OCI-LY7 (cell line): ENCODE data around the gene DOCK7. TPM values are rescaled to one million over a fixed set of nuclear protein-coding genes. Genes with fewer than 3 reads are reported as not detected.
A peak's percentile ranks its signal among the peaks of the same experiment; 100 is the strongest.

Source experiments
- BruUV-seq: library from RNA; stranded (reverse); fragments of 400-500 nt; replicated peaks from 2 replicates; lab custom pipeline; 2021; lab: Mats Ljungman, UMichigan
- CTCF ChIA-PET: fragments of 300-600 bp; sonication (Branson Sonifier 250); formaldehyde crosslinking; loops from one replicate; lab custom pipeline; 2022; ENCODE audit warnings: antibody characterized with exemption; ENCODE audit not compliant: unreplicated experiment; lab: Charles Lee
- POLR2A ChIA-PET: fragments of 300-600 bp; sonication (Branson Sonifier 250); formaldehyde crosslinking; loops from one replicate; lab custom pipeline; 2022; ENCODE audit warnings: antibody characterized with exemption; lab: Charles Lee
- DNase-seq: peaks from one replicate; pipeline ENCODE4 v3.0.0-alpha.2; 2015; ENCODE audit warnings: low spot score
- H2AFZ ChIP-seq: fragments of 200-600 bp; sonication (generic), shearing (Covaris generic); 2 replicates; pipeline ENCODE4 v1.6.1; 2014; ENCODE audit warnings: mild to moderate bottlenecking, antibody characterized with exemption, low read length, moderate library complexity
- H3K27ac ChIP-seq: fragments of 200-600 bp; sonication (generic); 2 replicates; pipeline ENCODE4 v1.5.1; 2014; ENCODE audit warnings: mixed run types, low read depth, mild to moderate bottlenecking, moderate library complexity, low read length, inconsistent platforms; ENCODE audit not compliant: poor library complexity, severe bottlenecking
- H3K36me3 ChIP-seq: fragments of 200-600 bp; sonication (generic); 2 replicates; pipeline ENCODE4 v1.6.1; 2014; ENCODE audit warnings: mild to moderate bottlenecking, antibody characterized with exemption, low read length, moderate library complexity, mixed read lengths; ENCODE audit not compliant: insufficient read depth
- H3K4me1 ChIP-seq: fragments of 200-600 bp; sonication (generic); 2 replicates; pipeline ENCODE4 v1.5.1; 2014; ENCODE audit warnings: mild to moderate bottlenecking, low read length; ENCODE audit not compliant: insufficient read depth, poor library complexity, severe bottlenecking
- H3K4me2 ChIP-seq: fragments of 200-600 bp; sonication (generic); 2 replicates; pipeline ENCODE4 v1.6.1; 2014; ENCODE audit warnings: mild to moderate bottlenecking, low read length
- H3K4me3 ChIP-seq: fragments of 200-600 bp; sonication (generic); 2 replicates; pipeline ENCODE4 v1.5.1; 2014; ENCODE audit warnings: mild to moderate bottlenecking, low read depth, low read length; ENCODE audit not compliant: poor library complexity, severe bottlenecking
- H3K79me2 ChIP-seq: fragments of 200-600 bp; sonication (generic); 2 replicates; pipeline ENCODE4 v1.6.1; 2016; ENCODE audit warnings: low read depth, mild to moderate bottlenecking, low read length, moderate library complexity, mixed read lengths; ENCODE audit not compliant: insufficient read depth
- H3K9me2 ChIP-seq: fragments of 200-600 bp; sonication (generic); 2 replicates; pipeline ENCODE4 v1.6.1; 2016; ENCODE audit warnings: mild to moderate bottlenecking, low read length, mixed read lengths; ENCODE audit not compliant: insufficient read depth
- H3K9me3 ChIP-seq: fragments of 200-600 bp; sonication (generic); 2 replicates; pipeline ENCODE4 v1.6.1; 2014; ENCODE audit warnings: mild to moderate bottlenecking, mixed run types, low read length, mixed read lengths
- H4K20me1 ChIP-seq: fragments of 200-600 bp; sonication (generic); 2 replicates; pipeline ENCODE4 v1.6.1; 2014; ENCODE audit warnings: mild to moderate bottlenecking, antibody characterized with exemption, low read length, moderate library complexity, mixed read lengths; ENCODE audit not compliant: insufficient read depth
- EZH2phosphoT487 ChIP-seq: fragments of 200-600 bp; sonication (generic); IDR thresholded peaks from 2 replicates; pipeline ENCODE4 v1.6.1; 2018; ENCODE audit warnings: low read depth, borderline replicate concordance, mild to moderate bottlenecking, mixed run types, antibody characterized with exemption, low read length, moderate library complexity, mixed read lengths
- intact Hi-C: fragments of 100-400 bp; cut with micrococcal nuclease; formaldehyde crosslinking; loops from one replicate; pipeline ENCODE4 v1.10.0; 2022; ENCODE audit not compliant: unreplicated experiment
- total RNA-seq, 2 experiments: library from RNA; depleted of rRNA in 1 of 2; stranded (reverse); fragments of >200 nt in 1 of 2; shearing (Covaris generic) in 1 of 2; gene quantifications; 2 replicates each; pipeline ENCODE4 v1.2.3, GENCODE V29; 2014 to 2022
- TF ChIP-seq, protein P1 (sequence below): fragments of 200-600 bp; sonication (generic); conservative IDR thresholded peaks from 2 replicates; pipeline ENCODE4 v1.5.1; 2014; ENCODE audit warnings: mild to moderate bottlenecking, antibody characterized with exemption, low read length, moderate library complexity, mixed read lengths

Gene DOCK7
- total RNA-seq, 2 experiments from 2014 or later: 19.5 to 20.3 TPM

DNA sequence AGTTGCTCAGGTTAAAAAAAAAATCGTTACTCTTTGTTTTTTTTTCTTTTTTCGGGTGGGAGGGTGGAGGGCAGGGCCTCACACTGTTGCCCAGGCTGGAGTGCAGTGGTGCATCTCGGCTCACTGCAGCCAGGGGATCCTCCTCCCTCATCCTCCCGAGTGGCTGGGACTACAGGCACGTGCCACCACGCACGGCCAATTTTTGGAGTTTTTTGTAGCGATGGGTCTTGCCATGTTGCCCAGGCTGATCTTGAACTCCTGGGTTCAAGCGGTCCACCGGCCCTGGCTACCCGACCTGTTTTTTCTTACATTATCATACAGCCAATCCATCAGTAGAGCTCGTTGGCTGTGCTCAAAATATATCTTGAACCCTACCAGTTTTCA lies 253.6 kb downstream of the DOCK7 start:
- peaks cover 32% of the 10 kb centered on the region for H3K79me2 ChIP-seq
- no peaks in the 10 kb centered on the region for H3K9me2 ChIP-seq
- CTCF ChIA-PET: no interaction called here
- peaks cover 17% of the 10 kb centered on the region for H3K36me3 ChIP-seq
- POLR2A ChIA-PET: no interaction called here
- TF ChIP-seq EZH2phosphoT487: no peak
- TF ChIP-seq, protein P1, sequence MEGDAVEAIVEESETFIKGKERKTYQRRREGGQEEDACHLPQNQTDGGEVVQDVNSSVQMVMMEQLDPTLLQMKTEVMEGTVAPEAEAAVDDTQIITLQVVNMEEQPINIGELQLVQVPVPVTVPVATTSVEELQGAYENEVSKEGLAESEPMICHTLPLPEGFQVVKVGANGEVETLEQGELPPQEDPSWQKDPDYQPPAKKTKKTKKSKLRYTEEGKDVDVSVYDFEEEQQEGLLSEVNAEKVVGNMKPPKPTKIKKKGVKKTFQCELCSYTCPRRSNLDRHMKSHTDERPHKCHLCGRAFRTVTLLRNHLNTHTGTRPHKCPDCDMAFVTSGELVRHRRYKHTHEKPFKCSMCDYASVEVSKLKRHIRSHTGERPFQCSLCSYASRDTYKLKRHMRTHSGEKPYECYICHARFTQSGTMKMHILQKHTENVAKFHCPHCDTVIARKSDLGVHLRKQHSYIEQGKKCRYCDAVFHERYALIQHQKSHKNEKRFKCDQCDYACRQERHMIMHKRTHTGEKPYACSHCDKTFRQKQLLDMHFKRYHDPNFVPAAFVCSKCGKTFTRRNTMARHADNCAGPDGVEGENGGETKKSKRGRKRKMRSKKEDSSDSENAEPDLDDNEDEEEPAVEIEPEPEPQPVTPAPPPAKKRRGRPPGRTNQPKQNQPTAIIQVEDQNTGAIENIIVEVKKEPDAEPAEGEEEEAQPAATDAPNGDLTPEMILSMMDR: no peak
- H3K4me3 ChIP-seq: no peak overlapping the region
- H2AFZ ChIP-seq: no peak overlapping the region
- no TSS peak for BruUV-seq
- H3K9me3 ChIP-seq: no peaks in the 10 kb centered on the region
- H3K4me2 ChIP-seq: peak overlapping the region; percentile 8; the same call in 1 of the 2 replicates
- DNase-seq: no peak
- peaks cover 19% of the 10 kb centered on the region for H4K20me1 ChIP-seq
- intact Hi-C loops: loop anchor here (5.0 kb wide), 6 partner anchors 253 to 1393 kb away; partner anchors contain the start of genes ALG6, DOCK7, EFCAB7 and ITGB3BP
- H3K4me1 ChIP-seq: peaks cover 37% of the 10 kb centered on the region
- H3K27ac ChIP-seq: no peak overlapping the region

DNA sequence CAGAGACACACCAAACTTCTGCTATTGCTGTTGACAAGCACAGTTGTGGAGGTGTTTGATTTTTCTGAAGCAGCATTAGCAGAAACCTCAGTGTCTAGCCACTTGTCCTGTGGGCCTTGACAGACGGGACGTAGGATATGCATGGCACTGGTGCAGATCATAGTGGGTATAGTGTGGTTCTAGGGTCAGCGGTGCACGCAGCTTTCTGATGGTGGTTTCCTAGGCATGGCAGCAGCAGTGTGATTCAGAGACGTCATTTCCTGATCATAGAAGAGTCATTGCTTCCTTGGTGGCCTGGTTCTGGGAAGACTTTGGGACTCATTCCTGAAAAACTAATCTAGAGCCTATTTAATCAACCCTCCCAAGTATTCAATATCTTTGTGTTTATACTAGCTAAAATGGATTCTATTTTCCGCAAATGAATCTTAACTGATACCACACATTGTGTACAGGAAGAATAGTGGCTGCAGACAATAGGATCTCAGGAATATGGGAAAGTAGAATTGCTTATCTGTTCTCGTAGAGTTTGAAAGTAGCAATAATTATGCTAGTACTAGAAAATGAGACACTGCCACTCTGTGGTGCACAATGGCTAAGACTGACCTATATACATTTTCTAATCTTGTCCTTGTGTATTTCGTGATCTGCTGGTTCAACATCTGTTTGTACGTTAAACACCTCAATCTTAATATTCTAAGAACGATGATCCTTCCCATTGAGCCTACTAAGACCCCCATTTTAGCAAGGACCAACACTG lies 254.1 kb downstream of the DOCK7 start:
- TF ChIP-seq, protein P1: peak; percentile 53
- no peak for TF ChIP-seq EZH2phosphoT487
- CTCF ChIA-PET: no interaction called here

DNA sequence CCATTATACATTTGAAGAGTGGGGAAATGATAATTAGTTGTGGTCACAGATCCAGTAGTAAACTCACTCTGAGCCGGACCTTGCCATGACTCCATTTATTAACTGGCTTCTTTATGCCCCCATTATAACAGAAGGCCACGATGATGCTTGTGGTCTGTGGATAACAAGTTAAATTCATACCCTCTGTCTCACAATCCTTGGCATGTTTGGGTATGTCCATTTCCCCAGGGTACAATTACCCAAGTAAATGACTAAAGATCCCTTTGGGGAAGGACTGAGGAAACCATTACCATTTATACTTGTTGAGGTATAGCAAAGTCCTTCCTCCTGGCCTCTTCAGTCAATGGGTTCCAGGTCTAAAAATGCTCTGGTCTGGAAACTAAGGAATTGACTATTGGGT lies 258.6 kb downstream of the DOCK7 start:
- H3K4me3 ChIP-seq: no peak overlapping the region
- H3K79me2 ChIP-seq: no peaks in the 10 kb centered on the region
- H3K9me2 ChIP-seq: no peaks in the 10 kb centered on the region
- intact Hi-C loops: no loop called here
- no peaks in the 10 kb centered on the region for H4K20me1 ChIP-seq
- H3K9me3 ChIP-seq: no peaks in the 10 kb centered on the region
- no peak overlapping the region for H3K4me2 ChIP-seq
- no peak overlapping the region for H3K27ac ChIP-seq
- ChIA-PET POLR2A (interaction anchor here (2.9 kb wide), 1 partner anchor 12 kb away, joined by 14 read pairs; no protein-coding TSS in a partner anchor), CTCF (no interaction called here)
- H3K36me3 ChIP-seq: no peaks in the 10 kb centered on the region
- TF ChIP-seq EZH2phosphoT487: no peak
- TF ChIP-seq, protein P1: no peak
- no peak overlapping the region for H2AFZ ChIP-seq
- no TSS peak for BruUV-seq
- no peak for DNase-seq
- H3K4me1 ChIP-seq: peaks cover 30% of the 10 kb centered on the region

More for the DNA sequence above, 254.1 kb downstream of the DOCK7 start:
- H3K4me2 ChIP-seq: peak overlapping the region; percentile 8; the same call in 1 of the 2 replicates
- H3K9me3 ChIP-seq: no peaks in the 10 kb centered on the region
- POLR2A ChIA-PET: no interaction called here
- BruUV-seq: no TSS peak
- no peak overlapping the region for H3K4me3 ChIP-seq
- no peaks in the 10 kb centered on the region for H3K9me2 ChIP-seq
- no peak overlapping the region for H3K27ac ChIP-seq
- H3K79me2 ChIP-seq: peaks cover 27% of the 10 kb centered on the region
- intact Hi-C loops: no loop called here
- DNase-seq: peak; percentile 31
- H4K20me1 ChIP-seq: peaks cover 16% of the 10 kb centered on the region
- H2AFZ ChIP-seq: no peak overlapping the region
- peaks cover 35% of the 10 kb centered on the region for H3K4me1 ChIP-seq
- peaks cover 14% of the 10 kb centered on the region for H3K36me3 ChIP-seq
